ENCODE measurements around the gene FHIT. TPM values are rescaled to one million over a fixed set of nuclear protein-coding genes. Genes with fewer than 3 reads are reported as not detected.

FHIT gene
- total and polyA plus RNA-seq, 7 donors, result 2.4 to 10.2 (median 6.1) TPM

- Histone ChIP-seq H3K9me3 (no peaks in the 10 kb centered on the region), H3K27me3 (no peaks in the 10 kb centered on the region), H3K4me1 (no peaks in the 10 kb centered on the region), H3K4me3 (no peak overlapping the region), H3K36me3 (no peaks in the 10 kb centered on the region), H3K27ac (no peak overlapping the region)
- TF ChIP-seq CTCF (IDR thresholded peaks at IDR 0.05) (no peak), POLR2A (IDR thresholded peaks at IDR 0.05) (no peak), EP300 (IDR thresholded peaks at IDR 0.05) (no peak), POLR2AphosphoS5 (IDR thresholded peaks at IDR 0.05) (no peak)
- 71 to 81% methylated on average over 2 of the region's 2 CpGs for WGBS, 2 donors
- intact Hi-C loops (cut with DNase I), result no loop called here
- DNase-seq, result no peak
Observed at GRCh38 chr3:60226912-60227311, 1024.3 kb downstream of the FHIT start.

GRCh38 chr3:60225848-60226247 is 1025.4 kb downstream of the FHIT start:
- Histone ChIP-seq H3K4me1 (no peaks in the 10 kb centered on the region), H3K27me3 (no peaks in the 10 kb centered on the region), H3K36me3 (no peaks in the 10 kb centered on the region), H3K9me3 (no peaks in the 10 kb centered on the region), H3K27ac (no peak overlapping the region), H3K4me3 (no peak overlapping the region)
- TF ChIP-seq EP300 (IDR thresholded peaks at IDR 0.05), result no peak
- TF ChIP-seq POLR2AphosphoS5 (IDR thresholded peaks at IDR 0.05), result no peak
- no peak for TF ChIP-seq POLR2A (IDR thresholded peaks at IDR 0.05)
- TF ChIP-seq CTCF (IDR thresholded peaks at IDR 0.05), result no peak
- WGBS, 2 donors, result 81 to 94% methylated on average over 3 of the region's 3 CpGs
- intact Hi-C loops (cut with DNase I), result no loop called here
- no peak for DNase-seq

- H3K36me3 ChIP-seq, result no peaks in the 10 kb centered on the region
- intact Hi-C loops (cut with DNase I), result no loop called here
- H3K4me3 ChIP-seq, result no peak overlapping the region
- DNase-seq, result no peak
- H3K27ac ChIP-seq, result no peak overlapping the region
- H3K27me3 ChIP-seq, result no peaks in the 10 kb centered on the region
- WGBS, 2 donors, result 93 to 95% methylated on average over 4 of the region's 4 CpGs
- TF ChIP-seq POLR2AphosphoS5 (IDR thresholded peaks at IDR 0.05), result no peak
- no peak for TF ChIP-seq CTCF (IDR thresholded peaks at IDR 0.05)
- no peak for TF ChIP-seq POLR2A (IDR thresholded peaks at IDR 0.05)
- no peak for TF ChIP-seq EP300 (IDR thresholded peaks at IDR 0.05)
- H3K4me1 ChIP-seq, result no peaks in the 10 kb centered on the region
- H3K9me3 ChIP-seq, result no peaks in the 10 kb centered on the region
Observed at GRCh38 chr3:60220768-60221167, 1030.5 kb downstream of the FHIT start.

GRCh38 chr3:60219501-60219900 is 1031.8 kb downstream of the FHIT start:
- Histone ChIP-seq H3K36me3 (no peaks in the 10 kb centered on the region), H3K4me3 (no peak overlapping the region), H3K27me3 (no peaks in the 10 kb centered on the region), H3K27ac (no peak overlapping the region), H3K4me1 (no peaks in the 10 kb centered on the region), H3K9me3 (no peaks in the 10 kb centered on the region)
- 88 to 89% methylated on average over 2 of the region's 2 CpGs for WGBS, 2 donors
- DNase-seq, result no peak
- intact Hi-C loops (cut with DNase I), result no loop called here
- TF ChIP-seq POLR2A (IDR thresholded peaks at IDR 0.05), result no peak
- TF ChIP-seq POLR2AphosphoS5 (IDR thresholded peaks at IDR 0.05), result no peak
- TF ChIP-seq CTCF (IDR thresholded peaks at IDR 0.05), result no peak
- TF ChIP-seq EP300 (IDR thresholded peaks at IDR 0.05), result no peak

- intact Hi-C loops (cut with DNase I), result no loop called here
- no peak overlapping the region for H3K27ac ChIP-seq
- 89 to 92% methylated on average over 3 of the region's 3 CpGs for WGBS, 2 donors
- H3K9me3 ChIP-seq, result no peaks in the 10 kb centered on the region
- H3K36me3 ChIP-seq, result no peaks in the 10 kb centered on the region
- H3K4me1 ChIP-seq, result no peaks in the 10 kb centered on the region
- H3K4me3 ChIP-seq, result no peak overlapping the region
- no peak for DNase-seq
- TF ChIP-seq POLR2A (IDR thresholded peaks at IDR 0.05), result no peak
- TF ChIP-seq EP300 (IDR thresholded peaks at IDR 0.05), result no peak
- no peak for TF ChIP-seq CTCF (IDR thresholded peaks at IDR 0.05)
- TF ChIP-seq POLR2AphosphoS5 (IDR thresholded peaks at IDR 0.05), result no peak
- H3K27me3 ChIP-seq, result no peaks in the 10 kb centered on the region
Observed at GRCh38 chr3:60217156-60217911, 1033.9 kb downstream of the FHIT start.
